ENCODE data around the gene DPEP3.
A peak's percentile ranks its signal among the peaks of the same experiment; 100 is the strongest.
"Not testable (repeated sequence)": the region's sequence is repeated elsewhere in the genome, so short reads cannot be mapped to it uniquely, and the experiment has no call there.

DPEP3 gene

DNA sequence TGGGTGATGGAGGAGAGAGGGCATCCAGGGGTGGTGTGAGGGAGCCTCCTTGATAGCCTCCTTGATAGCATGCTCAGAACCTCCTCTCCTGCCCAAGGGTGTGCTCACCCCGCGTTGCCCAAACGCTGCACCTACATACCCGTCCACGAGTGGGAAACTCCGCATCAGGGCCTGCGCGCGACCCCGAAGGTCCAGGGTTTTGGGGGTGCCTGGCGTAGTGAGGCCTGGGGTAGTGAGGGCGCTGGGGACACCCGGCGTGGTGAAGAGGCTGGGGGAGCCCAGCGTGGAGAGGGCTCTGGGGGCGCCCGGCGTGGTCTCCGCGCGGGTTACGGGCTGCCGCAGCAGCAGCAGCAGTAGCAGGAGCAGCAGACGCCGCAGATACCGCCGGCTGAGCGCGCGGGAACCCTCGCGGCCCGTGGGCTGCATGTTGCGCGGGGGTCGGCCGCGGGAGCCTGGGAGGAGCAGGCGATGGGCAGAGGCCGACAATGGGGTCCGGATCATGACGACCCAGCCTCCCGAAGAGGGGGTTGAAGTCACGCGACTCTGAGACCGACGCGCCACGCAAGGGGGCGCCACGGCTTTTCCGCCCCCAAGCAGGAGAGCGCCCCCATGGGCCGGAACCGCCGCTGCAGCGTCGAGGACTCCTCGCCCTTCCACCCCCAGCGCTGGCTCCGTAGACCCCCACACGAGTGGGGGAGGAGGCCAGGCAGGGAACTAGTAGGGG lies at the start of gene DPEP3:
Gene DPEP3, minus strand, starts transcription at position 545 of the 724 bp plus-strand sequence. Its CDS starts 119 bp downstream, at position 426.
- Histone ChIP-seq H3K27me3 (ENCODE audit: insufficient read depth, low read length) (peaks cover 11% of the 10 kb centered on the region; the same call in 1 of the 2 replicates), H3K27ac (ENCODE audit: low read depth, low read length) (no peak within 1 kb of the TSS), H3K4me1 (ENCODE audit: control insufficient read depth, insufficient read depth, low read length, unreplicated experiment) (no peaks in the 10 kb centered on the region), H2AFZ (ENCODE audit: low read length, unreplicated experiment) (no peak within 1 kb of the TSS), H3K79me2 (ENCODE audit: control insufficient read depth, insufficient read depth, low read length, unreplicated experiment) (no peaks in the 10 kb centered on the region), H3K36me3 (ENCODE audit: insufficient read depth, low read length) (no peaks in the 10 kb centered on the region), H3K4me3 (ENCODE audit: low read depth, low read length) (no peak within 1 kb of the TSS)

DNA sequence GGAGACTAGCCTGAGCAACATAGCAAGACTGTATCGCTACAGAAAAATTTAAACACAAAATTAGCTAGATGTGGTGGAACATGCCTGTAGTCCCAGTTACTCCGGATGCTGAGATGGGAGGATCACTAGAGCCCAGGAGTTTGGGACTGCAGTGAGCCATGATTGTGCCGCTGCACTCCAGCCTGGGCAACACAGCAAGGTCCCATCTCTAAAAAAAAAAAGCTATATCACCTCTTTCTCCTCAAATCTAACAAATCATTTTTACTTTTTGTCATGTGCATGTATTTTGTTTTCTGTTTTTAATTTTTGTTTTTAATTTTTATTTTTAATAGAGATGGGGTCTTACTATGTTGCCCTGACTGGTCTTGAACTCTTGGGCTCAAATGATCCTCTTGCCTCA lies 48.7 kb upstream of the DPEP3 start:
- Histone ChIP-seq H3K4me1 (ENCODE audit: control insufficient read depth, insufficient read depth, low read length, unreplicated experiment) (peaks cover 33% of the 10 kb centered on the region), H3K36me3 (ENCODE audit: insufficient read depth, low read length) (0 out of 2 replicates have a peak, but pooled peaks cover 3% of the 10 kb centered on the region), H3K79me2 (ENCODE audit: control insufficient read depth, insufficient read depth, low read length, unreplicated experiment) (peaks cover 6% of the 10 kb centered on the region), H2AFZ (ENCODE audit: low read length, unreplicated experiment) (no peak overlapping the region), H3K4me3 (ENCODE audit: low read depth, low read length) (no peak overlapping the region), H3K27me3 (ENCODE audit: insufficient read depth, low read length) (no peaks in the 10 kb centered on the region), H3K27ac (ENCODE audit: low read depth, low read length) (no peak overlapping the region)

- peak within 1 kb of the TSS; percentile 75 for H3K27ac ChIP-seq (ENCODE audit: low read depth, low read length)
- H3K4me1 ChIP-seq (ENCODE audit: control insufficient read depth, insufficient read depth, low read length, unreplicated experiment) = peaks cover 18% of the 10 kb centered on the region
- H3K36me3 ChIP-seq (ENCODE audit: insufficient read depth, low read length) = peaks cover 5% of the 10 kb centered on the region; the same call in 1 of the 2 replicates
- peaks cover 36% of the 10 kb centered on the region for H3K79me2 ChIP-seq (ENCODE audit: control insufficient read depth, insufficient read depth, low read length, unreplicated experiment)
- peak within 1 kb of the TSS; percentile 88 for H3K4me3 ChIP-seq (ENCODE audit: low read depth, low read length)
- no peaks in the 10 kb centered on the region for H3K27me3 ChIP-seq (ENCODE audit: insufficient read depth, low read length)
- H2AFZ ChIP-seq (ENCODE audit: low read length, unreplicated experiment) = peak within 1 kb of the TSS; percentile 65
Observed at GRCh38 chr16:68022728-68023537, 42.6 kb upstream of the DPEP3 start, which contains the start of the genes DDX28 and DUS2. DDX28 (minus strand) TSS chr16:68023232; CDS start chr16:68023202, 30 bp downstream. DUS2 (plus strand) TSS chr16:68023284; CDS start chr16:68038024, 14,740 bp downstream.

DNA sequence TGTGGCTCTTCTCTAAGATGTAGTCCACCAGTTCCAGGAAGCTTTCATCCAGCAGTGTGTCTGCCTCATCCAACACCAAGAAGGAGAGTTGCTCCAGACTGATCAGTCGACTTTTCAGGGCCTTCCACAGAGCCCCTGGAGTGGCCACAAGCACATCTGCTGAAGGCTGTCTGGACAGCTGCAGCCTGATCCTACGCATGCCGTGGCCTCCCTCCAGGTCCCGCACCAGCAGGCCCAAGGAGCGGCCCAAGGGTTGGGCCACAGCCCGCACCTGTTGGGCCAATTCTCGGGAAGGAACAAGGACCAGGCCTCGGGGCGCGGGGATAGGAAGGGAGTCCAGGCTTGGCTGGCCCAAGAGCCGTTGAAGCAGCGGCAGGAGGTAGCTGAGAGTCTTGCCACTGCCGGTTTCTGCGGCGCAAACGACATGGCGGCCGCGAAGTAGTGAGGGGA lies 42.0 kb upstream of the DPEP3 start:
- peaks cover 36% of the 10 kb centered on the region for H3K79me2 ChIP-seq (ENCODE audit: control insufficient read depth, insufficient read depth, low read length, unreplicated experiment)
- H3K27me3 ChIP-seq (ENCODE audit: insufficient read depth, low read length) = no peaks in the 10 kb centered on the region
- H2AFZ ChIP-seq (ENCODE audit: low read length, unreplicated experiment) = peak overlapping the region; percentile 65
- H3K36me3 ChIP-seq (ENCODE audit: insufficient read depth, low read length) = peaks cover 5% of the 10 kb centered on the region; the same call in 1 of the 2 replicates
- peaks cover 18% of the 10 kb centered on the region for H3K4me1 ChIP-seq (ENCODE audit: control insufficient read depth, insufficient read depth, low read length, unreplicated experiment)
- peak overlapping the region; percentile 75; the same call in 1 of the 2 replicates for H3K27ac ChIP-seq (ENCODE audit: low read depth, low read length)
- peak overlapping the region; percentile 88 for H3K4me3 ChIP-seq (ENCODE audit: low read depth, low read length)

- H3K36me3 ChIP-seq (ENCODE audit: insufficient read depth, low read length) = peaks cover 5% of the 10 kb centered on the region; the same call in 1 of the 2 replicates
- H3K79me2 ChIP-seq (ENCODE audit: control insufficient read depth, insufficient read depth, low read length, unreplicated experiment) = peaks cover 36% of the 10 kb centered on the region
- H2AFZ ChIP-seq (ENCODE audit: low read length, unreplicated experiment) = no peak overlapping the region
- peak overlapping the region; percentile 88 for H3K4me3 ChIP-seq (ENCODE audit: low read depth, low read length)
- no peak overlapping the region for H3K27ac ChIP-seq (ENCODE audit: low read depth, low read length)
- H3K27me3 ChIP-seq (ENCODE audit: insufficient read depth, low read length) = no peaks in the 10 kb centered on the region
- H3K4me1 ChIP-seq (ENCODE audit: control insufficient read depth, insufficient read depth, low read length, unreplicated experiment) = peaks cover 18% of the 10 kb centered on the region
Observed at GRCh38 chr16:68021490-68021889, 41.2 kb upstream of the DPEP3 start.

DNA sequence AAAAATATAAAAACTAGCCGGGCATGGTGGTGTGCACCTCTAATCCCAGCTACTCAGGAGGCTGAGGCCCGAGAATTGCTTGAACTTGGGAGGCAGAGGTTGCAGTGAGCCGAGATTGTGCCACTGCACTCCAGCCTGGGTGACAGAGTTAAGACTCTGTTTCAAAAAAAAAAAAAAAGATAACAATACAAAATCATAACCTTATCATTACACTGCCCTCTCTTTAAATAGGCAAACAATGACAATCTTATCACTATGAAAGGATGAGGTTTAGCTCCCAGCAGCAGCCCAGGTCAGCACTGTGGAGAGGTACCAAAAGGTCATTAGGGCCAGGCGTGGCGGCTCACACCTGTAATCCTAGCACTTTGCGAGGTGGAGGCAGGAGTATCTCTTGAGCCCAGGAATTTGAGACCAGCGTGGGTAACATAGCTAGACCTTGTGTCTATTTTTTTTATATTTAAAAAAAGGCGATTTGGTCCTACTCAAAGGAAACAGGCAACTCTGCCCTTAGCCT lies 38.9 kb upstream of the DPEP3 start:
- Histone ChIP-seq H3K79me2 (ENCODE audit: control insufficient read depth, insufficient read depth, low read length, unreplicated experiment) (peaks cover 32% of the 10 kb centered on the region), H3K4me3 (ENCODE audit: low read depth, low read length) (no peak overlapping the region), H2AFZ (ENCODE audit: low read length, unreplicated experiment) (no peak overlapping the region), H3K4me1 (ENCODE audit: control insufficient read depth, insufficient read depth, low read length, unreplicated experiment) (peaks cover 15% of the 10 kb centered on the region), H3K27me3 (ENCODE audit: insufficient read depth, low read length) (no peaks in the 10 kb centered on the region), H3K27ac (ENCODE audit: low read depth, low read length) (no peak overlapping the region), H3K36me3 (ENCODE audit: insufficient read depth, low read length) (peaks cover 5% of the 10 kb centered on the region; the same call in 1 of the 2 replicates)

DNA sequence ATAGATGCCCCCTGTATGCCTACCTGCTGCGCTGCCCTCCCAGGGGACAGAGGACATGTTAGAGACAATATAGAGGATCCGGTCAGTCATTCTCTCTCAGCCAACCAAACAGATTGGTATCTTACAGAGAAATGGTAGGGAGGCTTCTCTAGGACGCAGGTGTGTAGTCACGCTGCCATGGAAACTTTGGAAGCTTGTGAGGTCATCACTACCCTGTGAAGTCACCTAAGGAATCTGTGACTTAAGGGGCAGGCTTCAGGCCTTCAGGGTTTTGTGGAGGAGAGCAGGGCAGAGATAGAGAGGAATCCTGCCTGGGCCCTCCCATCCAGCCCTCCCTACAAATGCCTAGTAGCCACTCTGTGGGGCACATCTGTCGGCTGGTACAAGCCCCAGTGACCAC lies 35.4 kb upstream of the DPEP3 start, which contains the start of gene DPEP2NB:
Gene DPEP2NB, minus strand, starts transcription at position 231 of the 400 bp plus-strand sequence. Its CDS starts 141 bp downstream, at position 90.
- Histone ChIP-seq H3K27me3 (ENCODE audit: insufficient read depth, low read length) (no peaks in the 10 kb centered on the region), H3K79me2 (ENCODE audit: control insufficient read depth, insufficient read depth, low read length, unreplicated experiment) (no peaks in the 10 kb centered on the region), H3K4me1 (ENCODE audit: control insufficient read depth, insufficient read depth, low read length, unreplicated experiment) (no peaks in the 10 kb centered on the region), H2AFZ (ENCODE audit: low read length, unreplicated experiment) (no peak within 1 kb of the TSS), H3K36me3 (ENCODE audit: insufficient read depth, low read length) (no peaks in the 10 kb centered on the region), H3K27ac (ENCODE audit: low read depth, low read length) (no peak within 1 kb of the TSS), H3K4me3 (ENCODE audit: low read depth, low read length) (no peak within 1 kb of the TSS)

DNA sequence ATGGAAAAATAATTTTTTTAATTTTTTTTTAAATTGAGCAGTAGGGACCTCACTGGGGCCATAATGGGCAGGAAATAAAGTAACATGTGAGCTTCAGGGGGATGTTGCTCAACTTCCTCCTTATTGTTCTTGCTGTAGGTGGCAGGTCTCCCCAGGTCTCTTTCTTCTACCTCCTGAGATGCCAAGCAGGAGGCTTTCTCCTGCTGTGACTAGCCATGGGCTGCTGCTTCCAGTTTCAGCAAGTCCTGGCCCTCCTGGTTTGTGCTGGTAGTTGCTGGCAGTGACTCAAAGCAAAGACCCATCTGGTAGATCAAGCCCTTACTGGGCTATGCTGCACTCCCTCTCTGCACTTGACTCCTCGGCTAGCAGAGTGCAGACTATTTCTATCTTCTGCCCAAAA lies 33.1 kb upstream of the DPEP3 start:
- no peak overlapping the region for H2AFZ ChIP-seq (ENCODE audit: low read length, unreplicated experiment)
- H3K36me3 ChIP-seq (ENCODE audit: insufficient read depth, low read length) = no peaks in the 10 kb centered on the region
- H3K79me2 ChIP-seq (ENCODE audit: control insufficient read depth, insufficient read depth, low read length, unreplicated experiment) = no peaks in the 10 kb centered on the region
- H3K27ac ChIP-seq (ENCODE audit: low read depth, low read length) = no peak overlapping the region
- H3K4me3 ChIP-seq (ENCODE audit: low read depth, low read length) = no peak overlapping the region
- H3K27me3 ChIP-seq (ENCODE audit: insufficient read depth, low read length) = no peaks in the 10 kb centered on the region
- H3K4me1 ChIP-seq (ENCODE audit: control insufficient read depth, insufficient read depth, low read length, unreplicated experiment) = no peaks in the 10 kb centered on the region

DNA sequence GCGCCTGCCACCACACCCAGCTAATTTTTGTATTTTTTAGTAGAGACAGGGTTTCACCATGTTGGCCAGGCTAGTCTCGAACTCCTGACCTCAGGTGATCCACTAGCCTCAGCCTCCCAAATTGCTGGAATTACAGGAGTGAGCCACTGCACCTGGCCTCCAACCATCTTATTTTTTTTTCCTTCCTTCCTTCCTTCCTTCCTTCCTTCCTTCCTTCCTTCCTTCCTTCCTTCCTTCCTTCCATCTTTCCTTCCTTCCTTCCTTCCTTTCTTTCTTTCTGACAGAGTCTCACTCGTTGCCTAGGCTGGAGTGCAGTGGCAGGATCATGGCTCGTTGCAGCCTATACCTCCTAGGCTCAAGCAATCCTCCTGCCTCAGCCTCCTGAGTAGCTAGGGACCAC lies 29.6 kb upstream of the DPEP3 start:
- H2AFZ ChIP-seq (ENCODE audit: low read length, unreplicated experiment); H3K27me3 ChIP-seq (ENCODE audit: insufficient read depth, low read length); H3K27ac ChIP-seq (ENCODE audit: low read depth, low read length); H3K4me3 ChIP-seq (ENCODE audit: low read depth, low read length); H3K36me3 ChIP-seq (ENCODE audit: insufficient read depth, low read length); H3K79me2 ChIP-seq (ENCODE audit: control insufficient read depth, insufficient read depth, low read length, unreplicated experiment); H3K4me1 ChIP-seq (ENCODE audit: control insufficient read depth, insufficient read depth, low read length, unreplicated experiment): not testable (repeated sequence)

- H3K4me1 ChIP-seq (ENCODE audit: control insufficient read depth, insufficient read depth, low read length, unreplicated experiment) = no peaks in the 10 kb centered on the region
- H3K27ac ChIP-seq (ENCODE audit: low read depth, low read length) = no peak overlapping the region
- H3K27me3 ChIP-seq (ENCODE audit: insufficient read depth, low read length) = no peaks in the 10 kb centered on the region
- H3K79me2 ChIP-seq (ENCODE audit: control insufficient read depth, insufficient read depth, low read length, unreplicated experiment) = no peaks in the 10 kb centered on the region
- no peak overlapping the region for H2AFZ ChIP-seq (ENCODE audit: low read length, unreplicated experiment)
- H3K36me3 ChIP-seq (ENCODE audit: insufficient read depth, low read length) = no peaks in the 10 kb centered on the region
- no peak overlapping the region for H3K4me3 ChIP-seq (ENCODE audit: low read depth, low read length)
Observed at GRCh38 chr16:68009157-68009735, 28.9 kb upstream of the DPEP3 start.

All from ACC112 (cell line).